Spleen (tissue), 11 donors: ENCODE results near the gene CAND2. TPM values are rescaled to one million over a fixed set of nuclear protein-coding genes. Genes with fewer than 3 reads are reported as not detected.
A peak's percentile ranks its signal among the peaks of the same experiment; 100 is the strongest.

Source experiments
- DNase-seq: peaks from one replicate; pipeline ENCODE4 v3.0.0-alpha.2; 2020
- H3K27ac ChIP-seq, 8 donors: fragments of 200-600 bp; sonication (generic) in 7 of 8; 1 replicate in 4 of 8; 2 replicates in 4 of 8; pipeline versions ENCODE4 v1.5.0 to v1.8.0; 2016 to 2021; ENCODE audit warnings: inconsistent platforms in 4 of 8, mild to moderate bottlenecking in 4 of 8, moderate library complexity in 1 of 8
- H3K27me3 ChIP-seq, 7 donors: fragments of 200-600 bp; sonication (generic) in 6 of 7; replicated peaks in 1 of 7; 1 replicate in 4 of 7; 2 replicates in 3 of 7; pipeline versions ENCODE4 v1.5.0 to v1.8.0; 2016 to 2021; ENCODE audit warnings: inconsistent platforms in 3 of 7, mild to moderate bottlenecking in 1 of 7
- H3K36me3 ChIP-seq, 6 donors: fragments of 200-600 bp; sonication (generic) in 5 of 6; 1 replicate in 4 of 6; 2 replicates in 2 of 6; pipeline versions ENCODE4 v1.5.0 to v1.8.0; 2016 to 2021; ENCODE audit warnings: inconsistent platforms in 2 of 6
- H3K4me1 ChIP-seq, 6 donors: fragments of 200-600 bp; sonication (generic) in 5 of 6; 1 replicate in 3 of 6; 2 replicates in 3 of 6; pipeline versions ENCODE4 v1.5.0 to v1.8.0; 2016 to 2021; ENCODE audit warnings: inconsistent platforms in 3 of 6
- H3K4me3 ChIP-seq, 8 donors: fragments of 200-600 bp; sonication (generic) in 7 of 8; 1 replicate in 4 of 8; 2 replicates in 4 of 8; pipeline versions ENCODE4 v1.5.0 to v1.8.0; 2016 to 2021; ENCODE audit warnings: inconsistent platforms in 4 of 8, mild to moderate bottlenecking in 4 of 8, moderate library complexity in 2 of 8
- H3K9me3 ChIP-seq, 8 donors: fragments of 200-600 bp; sonication (generic) in 7 of 8; 1 replicate in 4 of 8; 2 replicates in 4 of 8; pipeline versions ENCODE4 v1.5.0 to v1.8.0; 2016 to 2021; ENCODE audit warnings: inconsistent platforms in 4 of 8
- CTCF ChIP-seq, 11 experiments: fragments of 200-600 bp in 7 of 11; fragments of 450-650 bp in 4 of 11; sonication (generic) in 4 of 11; IDR thresholded peaks in 8 of 11; conservative IDR thresholded peaks in 3 of 11; 1 replicate in 7 of 11; 2 replicates in 4 of 11; pipeline versions ENCODE4 v1.4.0 to v1.8.0; 2016 to 2021; ENCODE audit warnings: antibody characterized with exemption in 11 of 11, inconsistent platforms in 4 of 11, mild to moderate bottlenecking in 1 of 11
- POLR2A ChIP-seq, 3 donors: fragments of 450-650 bp; IDR thresholded peaks; one replicate each; pipeline ENCODE4 v1.5.1; 2017; ENCODE audit warnings: antibody characterized with exemption in 3 of 3, mild to moderate bottlenecking in 1 of 3
- POLR2AphosphoS5 ChIP-seq, 3 donors: sonication (generic); formaldehyde crosslinking; IDR thresholded peaks; one replicate each; pipeline ENCODE4 v1.5.1; 2017; ENCODE audit warnings: antibody characterized with exemption in 3 of 3
- WGBS, 5 donors: extraction: QIAGEN DNeasy Blood & Tissue Kit in 3 of 5; methylation state at CpG; one replicate each; pipeline versions ENCODE4 v1.1.5 to v1.1.7; 2013 to 2018; 5-methylcytosine and 5-hydroxymethylcytosine counted together
- intact Hi-C: fragments of 100-400 bp; cut with DNase I; formaldehyde crosslinking; loops from one replicate; pipeline ENCODE4 v1.15.0; 2023; ENCODE audit warnings: low total_unique reads
- polyA plus RNA-seq, 3 donors: library from polyadenylated mRNA; stranded (reverse); fragments of 200-250 nt; gene quantifications; one replicate each; pipeline ENCODE4 v1.2.1, GENCODE V29; 2013
- total RNA-seq, 7 donors: library from RNA; depleted of rRNA in 3 of 7; stranded (reverse); fragments of >200 nt in 3 of 7; fragmentation: NEBNext Ultra II Directional in 4 of 7; extraction: Animal tissue kit (Norgen Biotek cat#: 25700) in 4 of 7; gene quantifications; one replicate each; pipeline versions ENCODE4 v1.1.0 to v1.2.1, GENCODE V29; 2016 to 2021
- donor health status: healthy with polysubstance abuse.
- donor health status: DM: no; HTN: no; CAD: no; lungs with moderate emphysema.
- donor health status: DM: no; HTN: no; CAD: no.
- donor health status: Bipolar disorder and iron deficiency.
- donor health status: healthy.
- donor health status: DM: no; HTN: no; CAD: no.
- donor health status: DM: yes; HTN: yes; CAD: no.

CAND2 gene
- total and polyA plus RNA-seq, 10 donors: 0.78 to 12.2 (median 7.5) TPM

DNA sequence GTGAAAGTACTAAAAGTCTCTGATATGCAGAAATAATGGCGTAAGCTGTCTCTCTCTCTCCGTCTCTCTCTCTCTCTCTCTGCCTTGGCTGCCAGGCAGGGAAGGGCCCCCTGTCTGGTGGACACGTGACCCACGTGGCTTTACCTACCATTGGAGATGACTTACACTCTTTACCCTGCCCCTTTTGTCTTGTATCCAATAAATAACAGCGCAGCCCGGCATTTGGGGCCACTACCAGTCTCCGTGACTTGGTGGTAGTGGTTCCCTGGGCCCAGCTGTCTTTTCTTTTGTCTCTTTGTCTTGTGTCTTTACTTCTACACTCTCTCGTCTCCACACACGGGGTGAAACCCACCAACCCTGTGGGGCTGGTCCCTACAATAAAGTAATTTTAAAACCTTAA, 25.2 kb upstream of the CAND2 start:
- intact Hi-C loops: no loop called here
- Histone ChIP-seq H3K4me1 (peaks cover 0 to 12% (median 4%) of the 10 kb centered on the region in 6 donors), H3K9me3 (peaks cover 0 to 8% (median 0%) of the 10 kb centered on the region in 8 donors), H3K27ac (no peak overlapping the region), H3K4me3 (no peak overlapping the region), H3K27me3 (no peaks in the 10 kb centered on the region), H3K36me3 (no peaks in the 10 kb centered on the region)
- WGBS, 5 donors: 85 to 97% (median 91%) methylated on average over 9 of the region's 9 CpGs
- no peak for TF ChIP-seq POLR2A (IDR thresholded peaks at IDR 0.05)
- no peak for DNase-seq

DNA sequence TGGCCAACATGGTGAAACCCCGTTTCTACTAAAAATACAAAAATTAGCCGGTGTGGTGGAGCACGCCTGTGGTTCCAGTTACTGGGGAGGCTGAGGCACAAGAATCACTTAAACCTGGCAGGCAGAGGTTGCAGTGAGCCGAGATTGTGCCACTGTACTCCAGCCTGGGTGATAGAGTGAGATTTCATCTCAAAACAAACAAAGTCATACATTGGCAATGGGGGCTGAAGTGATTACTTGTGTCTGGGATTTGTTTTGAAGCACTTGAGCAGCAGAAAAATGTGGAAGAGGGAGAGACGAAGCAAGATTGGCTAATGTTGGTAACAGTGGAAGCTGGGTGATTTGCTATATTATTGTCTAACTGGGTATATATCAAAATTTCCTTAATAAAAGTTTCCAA, 24.0 kb upstream of the CAND2 start:
- Histone ChIP-seq H3K4me3 (no peak overlapping the region), H3K9me3 (peaks cover 0 to 8% (median 0%) of the 10 kb centered on the region in 8 donors), H3K36me3 (no peaks in the 10 kb centered on the region), H3K4me1 (peaks cover 0 to 12% (median 4%) of the 10 kb centered on the region in 6 donors), H3K27me3 (no peaks in the 10 kb centered on the region), H3K27ac (no peak overlapping the region)
- WGBS, 5 donors: 69 to 90% (median 86%) methylated on average over 5 of the region's 5 CpGs
- no peak for DNase-seq
- TF ChIP-seq CTCF (IDR thresholded peaks at IDR 0.05 in 8 of 11, conservative IDR thresholded peaks at IDR 0.05 in 3 of 11) (no peak), POLR2A (IDR thresholded peaks at IDR 0.05) (no peak), POLR2AphosphoS5 (IDR thresholded peaks at IDR 0.05) (no peak)
- intact Hi-C loops: no loop called here

DNA sequence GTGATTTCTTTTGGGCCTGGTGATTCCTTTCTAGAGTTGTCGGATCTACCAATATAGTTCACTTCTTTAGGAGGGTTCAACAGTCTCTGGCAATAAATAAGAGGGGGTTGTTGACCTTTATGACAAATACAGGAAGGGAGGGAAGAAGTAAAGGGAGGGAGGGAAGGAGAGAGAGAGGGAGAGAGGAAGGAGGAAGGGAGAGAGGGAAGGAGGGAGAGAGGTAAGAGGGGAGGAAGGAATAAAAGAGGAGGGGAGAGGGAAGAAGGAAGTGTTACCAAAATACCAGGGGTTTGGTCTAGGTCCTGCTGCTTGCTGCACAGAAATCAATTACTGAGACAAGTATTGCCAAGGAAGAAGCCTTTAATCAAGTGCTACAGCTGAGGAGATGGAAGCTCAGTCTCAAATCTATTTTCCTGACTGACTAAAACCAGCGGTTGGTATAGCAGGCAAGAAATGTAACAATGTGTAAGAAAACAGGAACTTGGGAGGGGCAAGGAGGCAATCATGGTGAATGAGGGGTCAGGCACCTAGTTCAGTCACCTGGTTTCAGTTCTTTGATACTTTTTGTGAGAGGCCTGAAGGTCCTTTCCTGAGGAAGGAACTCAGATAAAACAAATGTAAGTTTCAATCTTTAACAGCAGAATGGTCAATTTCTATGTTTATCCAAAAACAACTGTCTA, 23.3 kb upstream of the CAND2 start:
- 33 to 50% (median 40%) methylated on average over 2 of the region's 2 CpGs for WGBS, 5 donors
- H3K27me3 ChIP-seq: no peaks in the 10 kb centered on the region
- intact Hi-C loops: no loop called here
- H3K36me3 ChIP-seq: no peaks in the 10 kb centered on the region
- DNase-seq: no peak
- H3K4me1 ChIP-seq: peaks cover 0 to 12% (median 4%) of the 10 kb centered on the region in 6 donors
- peak overlapping the region in 1 of 8 donors; percentile 15 for H3K27ac ChIP-seq
- peaks cover 0 to 8% (median 0%) of the 10 kb centered on the region in 8 donors for H3K9me3 ChIP-seq
- TF ChIP-seq POLR2A (IDR thresholded peaks at IDR 0.05): no peak
- TF ChIP-seq POLR2AphosphoS5 (IDR thresholded peaks at IDR 0.05): no peak
- TF ChIP-seq CTCF (IDR thresholded peaks at IDR 0.05 in 8 of 11, conservative IDR thresholded peaks at IDR 0.05 in 3 of 11): no peak
- H3K4me3 ChIP-seq: no peak overlapping the region

GRCh38 chr3:12773710-12774086, 22.8 kb upstream of the CAND2 start:
- peaks cover 0 to 12% (median 4%) of the 10 kb centered on the region in 6 donors for H3K4me1 ChIP-seq
- 89 to 100% (median 100%) methylated on average over 1 of the region's 1 CpG for WGBS, 5 donors
- DNase-seq: no peak

More at GRCh38 chr3:12773710-12774086, 22.8 kb upstream of the CAND2 start:
- TF ChIP-seq CTCF (IDR thresholded peaks at IDR 0.05 in 8 of 11, conservative IDR thresholded peaks at IDR 0.05 in 3 of 11) (no peak), POLR2AphosphoS5 (IDR thresholded peaks at IDR 0.05) (no peak), POLR2A (IDR thresholded peaks at IDR 0.05) (no peak)
- peaks cover 0 to 8% (median 0%) of the 10 kb centered on the region in 8 donors for H3K9me3 ChIP-seq
- H3K36me3 ChIP-seq: no peaks in the 10 kb centered on the region
- no peak overlapping the region for H3K4me3 ChIP-seq
- no peaks in the 10 kb centered on the region for H3K27me3 ChIP-seq
- no peak overlapping the region for H3K27ac ChIP-seq
- intact Hi-C loops: no loop called here
